Metanephros (tissue), 2 donors: ENCODE data around the gene ADAMTS4. TPM values are rescaled to one million over a fixed set of nuclear protein-coding genes. Genes with fewer than 3 reads are reported as not detected.

Source experiments
- small RNA-seq: library from RNA; depleted of rRNA; stranded (forward); fragments of <200 nt; gene quantifications from one replicate; pipeline ENCODE3, GENCODE V24; 2014; ENCODE audit warnings: low replicate concordance
- total RNA-seq: library from RNA; depleted of rRNA; stranded (reverse); fragments of >200 nt; gene quantifications from one replicate; pipeline ENCODE4 v1.2.3, GENCODE V29; 2014

Gene ADAMTS4, protein sequence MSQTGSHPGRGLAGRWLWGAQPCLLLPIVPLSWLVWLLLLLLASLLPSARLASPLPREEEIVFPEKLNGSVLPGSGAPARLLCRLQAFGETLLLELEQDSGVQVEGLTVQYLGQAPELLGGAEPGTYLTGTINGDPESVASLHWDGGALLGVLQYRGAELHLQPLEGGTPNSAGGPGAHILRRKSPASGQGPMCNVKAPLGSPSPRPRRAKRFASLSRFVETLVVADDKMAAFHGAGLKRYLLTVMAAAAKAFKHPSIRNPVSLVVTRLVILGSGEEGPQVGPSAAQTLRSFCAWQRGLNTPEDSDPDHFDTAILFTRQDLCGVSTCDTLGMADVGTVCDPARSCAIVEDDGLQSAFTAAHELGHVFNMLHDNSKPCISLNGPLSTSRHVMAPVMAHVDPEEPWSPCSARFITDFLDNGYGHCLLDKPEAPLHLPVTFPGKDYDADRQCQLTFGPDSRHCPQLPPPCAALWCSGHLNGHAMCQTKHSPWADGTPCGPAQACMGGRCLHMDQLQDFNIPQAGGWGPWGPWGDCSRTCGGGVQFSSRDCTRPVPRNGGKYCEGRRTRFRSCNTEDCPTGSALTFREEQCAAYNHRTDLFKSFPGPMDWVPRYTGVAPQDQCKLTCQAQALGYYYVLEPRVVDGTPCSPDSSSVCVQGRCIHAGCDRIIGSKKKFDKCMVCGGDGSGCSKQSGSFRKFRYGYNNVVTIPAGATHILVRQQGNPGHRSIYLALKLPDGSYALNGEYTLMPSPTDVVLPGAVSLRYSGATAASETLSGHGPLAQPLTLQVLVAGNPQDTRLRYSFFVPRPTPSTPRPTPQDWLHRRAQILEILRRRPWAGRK
- 1.3 TPM for total RNA-seq

GRCh38 chr1:161198897-161199431, at the start of gene ADAMTS4:
ADAMTS4 (minus strand) TSS chr1:161199054; CDS start chr1:161198627, 427 bp downstream.

DNA sequence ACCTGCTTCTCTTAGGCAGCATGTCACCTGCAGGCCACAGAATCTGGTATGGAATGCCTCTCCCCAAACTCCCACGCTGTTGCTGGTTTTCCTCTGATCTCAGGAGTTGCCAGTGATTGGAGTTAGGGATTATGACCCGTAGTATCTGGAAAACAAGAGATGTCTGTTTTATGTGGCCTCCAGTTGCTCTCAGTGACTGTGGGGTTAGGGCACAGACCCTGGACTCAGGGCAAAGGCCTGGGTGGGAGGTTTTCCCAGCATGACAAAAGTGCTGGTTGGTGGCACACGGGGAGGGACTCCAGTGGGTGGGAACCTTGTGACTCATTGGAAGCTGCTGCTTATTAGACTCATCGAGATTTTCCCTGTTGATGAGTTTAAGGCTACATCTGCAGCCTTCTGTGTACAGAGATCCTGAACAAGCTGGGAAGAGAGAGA, 39.2 kb upstream of the ADAMTS4 start, which contains the start of gene NR1I3:
NR1I3 (minus strand) TSS at position 165 of the 435 bp plus-strand sequence. CDS start 1,638 bp downstream, outside the sequence.

GRCh38 chr1:161225534-161226319, 26.9 kb upstream of the ADAMTS4 start, which contains the start of gene TOMM40L:
TOMM40L (plus strand) TSS chr1:161226060; CDS start chr1:161226490, 430 bp downstream.

DNA sequence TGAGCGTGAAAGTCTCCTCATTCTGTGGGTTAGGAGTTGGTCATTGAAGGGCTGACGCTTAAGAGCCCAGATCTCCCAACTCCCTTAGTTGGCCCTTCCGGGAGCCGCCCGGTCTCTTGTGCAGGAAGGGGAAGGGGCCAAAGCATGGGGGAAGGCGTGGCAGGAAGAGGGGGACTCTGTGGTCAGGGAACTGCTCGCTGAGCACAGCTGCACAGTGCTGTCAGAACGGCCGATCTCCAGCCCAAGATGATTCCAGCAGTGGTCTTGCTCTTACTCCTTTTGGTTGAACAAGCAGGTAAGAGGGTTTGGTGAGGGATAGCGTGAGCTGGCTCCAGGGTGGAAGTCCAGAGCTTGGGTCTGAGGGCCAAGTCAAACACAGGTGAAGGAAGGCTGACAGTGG, 16.2 kb upstream of the ADAMTS4 start, which contains the start of gene FCER1G:
FCER1G (plus strand) TSS at position 220 of the 400 bp plus-strand sequence; CDS start at position 247, 27 bp downstream.

GRCh38 chr1:161201836-161202712, 3.2 kb upstream of the ADAMTS4 start, which contains the start of gene NDUFS2:
NDUFS2 (plus strand) TSS chr1:161202367; CDS start chr1:161202386, 19 bp downstream.

DNA sequence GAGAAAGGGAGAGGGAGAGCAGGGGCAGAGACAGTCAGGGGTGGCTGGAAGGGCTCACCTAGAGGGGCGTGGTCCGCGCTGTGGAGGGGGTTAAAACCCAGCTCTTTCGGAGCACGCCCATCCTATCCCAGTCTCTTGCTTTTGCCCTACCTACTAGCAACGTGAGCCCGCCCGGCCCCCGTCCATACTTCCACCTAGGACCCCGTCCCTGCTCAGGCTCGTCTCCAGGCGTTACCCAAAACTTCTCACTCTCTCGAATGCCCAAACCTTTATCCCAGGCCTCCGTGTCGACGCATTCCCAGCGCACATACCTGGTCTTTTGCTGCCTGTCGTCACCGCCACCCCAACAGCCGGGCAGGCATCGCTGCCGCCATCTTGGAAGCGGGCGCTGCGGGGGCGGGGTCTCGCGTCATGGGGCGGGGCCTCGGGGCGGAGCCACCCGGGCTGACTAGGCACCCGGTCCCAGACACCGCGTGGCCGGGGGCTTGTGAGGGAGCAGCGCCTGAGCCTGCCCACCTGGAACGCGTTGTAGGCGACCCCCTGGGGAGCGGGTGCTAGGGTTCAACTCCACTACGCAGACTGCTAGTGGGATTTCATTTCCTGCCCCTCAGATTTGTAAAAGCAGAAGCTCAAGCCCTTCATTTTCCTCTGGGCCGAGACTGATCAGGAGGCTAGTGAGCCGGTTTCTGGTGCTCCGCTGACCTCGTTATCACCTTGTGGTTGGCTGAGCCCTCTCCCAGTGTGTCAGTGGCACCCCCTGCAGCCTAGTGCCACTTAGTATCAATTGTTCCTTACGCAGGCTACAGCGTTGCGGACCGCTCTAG, 21.5 kb downstream of the ADAMTS4 start, which contains the start of gene B4GALT3:
B4GALT3 (minus strand) TSS at position 396 of the 824 bp plus-strand sequence. CDS start 1,447 bp downstream, outside the sequence.

GRCh38 chr1:161165742-161166668, 32.8 kb downstream of the ADAMTS4 start, which contains the start of gene PPOX:
PPOX (plus strand) TSS chr1:161166426; CDS start chr1:161166848, 422 bp downstream.

DNA sequence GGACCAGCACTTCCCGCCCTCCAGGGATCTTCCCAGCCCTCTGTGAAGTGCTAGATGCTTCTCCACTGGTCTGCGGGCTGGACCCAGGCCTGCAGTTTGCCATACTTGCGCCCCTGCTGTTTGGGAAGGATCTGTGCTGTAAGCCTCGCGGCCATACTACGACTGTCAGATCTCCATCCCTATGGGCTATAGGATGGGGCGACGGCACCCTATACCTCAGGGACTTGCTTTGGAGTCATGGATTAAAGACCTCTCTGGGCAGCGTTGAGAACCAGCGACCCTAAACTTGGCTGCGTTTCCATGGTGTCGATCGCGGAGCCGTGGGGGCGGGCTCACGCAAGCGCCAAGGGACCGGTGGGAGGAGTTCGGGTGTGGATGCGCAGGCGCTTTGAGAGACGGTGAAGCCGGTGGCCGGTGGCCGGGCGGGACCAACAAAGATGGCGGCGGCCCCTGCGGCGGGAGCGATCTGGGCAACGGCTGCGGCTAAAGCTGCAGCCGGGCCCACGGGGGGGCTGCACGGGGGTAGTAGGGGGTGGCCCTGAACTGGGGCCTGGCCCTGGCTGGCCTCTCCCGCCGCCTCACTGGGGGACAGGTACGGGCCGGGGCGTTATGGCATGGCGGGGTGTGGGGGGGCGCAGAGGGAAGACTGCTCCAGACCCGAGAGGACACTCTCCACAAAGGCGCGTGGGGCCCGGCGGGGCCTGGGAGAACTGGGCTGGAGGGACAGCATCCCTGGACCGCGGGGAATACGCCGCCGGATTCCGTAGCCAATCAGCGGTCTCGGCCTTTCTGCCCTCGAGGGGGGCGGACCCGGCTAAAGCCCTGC, 39.6 kb downstream of the ADAMTS4 start, which contains the start of gene USP21:
USP21 (plus strand) TSS at position 414 of the 826 bp plus-strand sequence. CDS start 1,141 bp downstream, outside the sequence.

GRCh38 chr1:161153682-161154337, 45.0 kb downstream of the ADAMTS4 start, which contains the start of gene UFC1:
UFC1 (plus strand) TSS chr1:161153978; CDS start chr1:161153998, 20 bp downstream.

Small RNA genes within 50 kb of the gene (small RNA-seq; reads per million reads assigned to genes)
- gene RF01225 = not detected

Other genes starting within 250 kb of the ADAMTS4 start
- gene ITLN2, start 244.2 kb downstream of the ADAMTS4 start, total RNA-seq = not detected
- gene F11R, start 177.9 kb downstream of the ADAMTS4 start, total RNA-seq = 96.5 TPM
- gene TSTD1, start 160.1 kb downstream of the ADAMTS4 start, total RNA-seq = 56.5 TPM
- gene USF1, start 153.1 kb downstream of the ADAMTS4 start, total RNA-seq = 63.2 TPM
- gene ARHGAP30, start 129.2 kb downstream of the ADAMTS4 start, total RNA-seq = 5.5 TPM
- gene NECTIN4, start 109.5 kb downstream of the ADAMTS4 start, total RNA-seq = 6.3 TPM
- gene KLHDC9, start 100.7 kb downstream of the ADAMTS4 start, total RNA-seq = 10.7 TPM
- 16.2 TPM for gene PFDN2, start 81.0 kb downstream of the ADAMTS4 start, total RNA-seq
- gene NIT1, start 80.9 kb downstream of the ADAMTS4 start, total RNA-seq = 43.4 TPM
- gene DEDD, start 66.4 kb downstream of the ADAMTS4 start, total RNA-seq = 22.9 TPM
- 58.5 TPM for gene UFC1, start 45.1 kb downstream of the ADAMTS4 start, total RNA-seq
- 27.8 TPM for gene USP21, start 39.6 kb downstream of the ADAMTS4 start, total RNA-seq
- gene PPOX, start 32.6 kb downstream of the ADAMTS4 start, total RNA-seq = 26.1 TPM
- 40.8 TPM for gene B4GALT3, start 21.5 kb downstream of the ADAMTS4 start, total RNA-seq
- 161 TPM for gene NDUFS2, start 3.3 kb upstream of the ADAMTS4 start, total RNA-seq
- gene FCER1G, start 16.2 kb upstream of the ADAMTS4 start, total RNA-seq = 21.9 TPM
- 0.70 TPM for gene APOA2, start 24.6 kb upstream of the ADAMTS4 start, total RNA-seq
- 13.1 TPM for gene TOMM40L, start 27.0 kb upstream of the ADAMTS4 start, total RNA-seq
- 0.23 TPM for gene NR1I3, start 39.1 kb upstream of the ADAMTS4 start, total RNA-seq
- gene PCP4L1, start 59.7 kb upstream of the ADAMTS4 start, total RNA-seq = 1.3 TPM
- 8.2 TPM for gene MPZ, start 110.9 kb upstream of the ADAMTS4 start, total RNA-seq
- 104 TPM for gene SDHC, start 115.3 kb upstream of the ADAMTS4 start, total RNA-seq
- 0.82 TPM for gene CFAP126, start 168.8 kb upstream of the ADAMTS4 start, total RNA-seq